Central memory CD4-positive, alpha-beta T cell (primary cell): ENCODE results near the gene CCNQ.

ENCODE experiments used
- DNase-seq: peaks from one replicate; pipeline ENCODE4 v3.0.0; 2022
- total RNA-seq, 3 experiments: gene quantifications; one replicate each; lab custom pipeline; 2026; lab: John Stamatoyannopoulos, UW

The CCNQ gene
- 14.7 to 38.7 (median 27.4) reads per million in 3 experiments for total RNA-seq

GRCh38 chrX:153598541-153599191 is at the start of gene CCNQ:
TSS of gene CCNQ (minus strand) at chrX:153599139. CDS start at chrX:153599073, 66 bp downstream.
- DNase-seq: peak; percentile 30

GRCh38 chrX:153647461-153648357 is 48.8 kb upstream of the CCNQ start:
- no peak for DNase-seq

GRCh38 chrX:153646620-153647373 is 47.9 kb upstream of the CCNQ start, which contains the start of gene DUSP9:
TSS of gene DUSP9 (plus strand) at chrX:153647203. CDS start at chrX:153647954, 751 bp downstream.
- DNase-seq: no peak

- DNase-seq: no peak
These were observed 47.1 kb upstream of the CCNQ start for GRCh38 chrX:153645921-153646488.

GRCh38 chrX:153645151-153645550 is 46.2 kb upstream of the CCNQ start:
- no peak for DNase-seq

- no peak for DNase-seq
These were observed 45.6 kb upstream of the CCNQ start for GRCh38 chrX:153644356-153645125.

GRCh38 chrX:153643431-153644351 is 44.8 kb upstream of the CCNQ start:
- DNase-seq: no peak

- no peak for DNase-seq
These were observed 43.9 kb upstream of the CCNQ start for GRCh38 chrX:153642655-153643430.

GRCh38 chrX:153642051-153642654 is 43.2 kb upstream of the CCNQ start:
- no peak for DNase-seq

GRCh38 chrX:153641627-153642026 is 42.7 kb upstream of the CCNQ start:
- no peak for DNase-seq

GRCh38 chrX:153640736-153641575 is 42.0 kb upstream of the CCNQ start:
- no peak for DNase-seq

GRCh38 chrX:153640045-153640686 is 41.2 kb upstream of the CCNQ start:
- DNase-seq: no peak

- DNase-seq: no peak
These were observed 40.5 kb upstream of the CCNQ start for GRCh38 chrX:153639177-153640044.

- no peak for DNase-seq
These were observed 39.7 kb upstream of the CCNQ start for GRCh38 chrX:153638436-153639176.

- DNase-seq: no peak
These were observed 39.1 kb upstream of the CCNQ start for GRCh38 chrX:153638041-153638371.
